Measurements from ENCODE around the gene BRINP3.

GRCh38 chr1:190399233-190399632 lies 78.4 kb downstream of the BRINP3 start:
- TF ChIP-seq POLR2AphosphoS5 (IDR thresholded peaks at IDR 0.05; ENCODE audit: low read depth, low read length) (no peak), POLR2A (IDR thresholded peaks at IDR 0.05; ENCODE audit: low read depth, low read length) (no peak)
